Measurements from ENCODE around the gene SERPINA6. TPM values are rescaled to one million over a fixed set of nuclear protein-coding genes. Genes with fewer than 3 reads are reported as not detected.

SERPINA6 gene
- polyA plus RNA-seq, 1 donor (not counting 4 experiments of a cell fraction or from before 2014, with no cell fraction given), result not detected

DNA sequence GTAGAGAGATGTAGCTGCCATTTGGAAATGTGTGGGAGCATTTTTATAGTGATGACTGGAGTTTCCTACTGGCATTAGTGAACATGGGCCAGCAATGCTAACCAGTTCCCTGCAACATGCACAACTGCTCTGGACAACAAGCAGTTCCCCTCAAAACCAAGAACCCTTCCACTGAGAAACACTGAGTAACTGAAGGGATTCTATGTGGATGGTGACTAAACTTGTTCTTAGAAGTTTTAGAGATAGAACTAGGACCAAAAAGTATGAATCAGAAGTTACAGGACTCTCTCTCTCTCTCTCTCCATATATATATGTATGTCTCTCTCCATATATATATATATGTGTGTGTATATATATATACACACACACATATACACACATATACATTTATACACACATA is 38.0 kb downstream of the SERPINA6 start:
- Histone ChIP-seq H3K9me3 (ENCODE audit: control insufficient read depth, low read depth, low read length) (no peaks in the 10 kb centered on the region), H3K4me2 (ENCODE audit: control insufficient read depth, extremely low read depth, insufficient read depth, low read depth, low read length) (no peak overlapping the region), H3K9me1 (ENCODE audit: control insufficient read depth, extremely low read depth, insufficient read depth, low read length) (no peaks in the 10 kb centered on the region), H3K4me3 (ENCODE audit: control insufficient read depth in 2 of 3, extremely low read depth in 1 of 3, insufficient read depth in 2 of 3, low read depth in 1 of 3, low read length in 3 of 3) (no peak overlapping the region), H3K9ac (ENCODE audit: control insufficient read depth, extremely low read depth, insufficient read depth, low read length) (no peak overlapping the region), H3K27me3 (ENCODE audit: control insufficient read depth, extremely low read depth, insufficient read depth, low read length) (no peaks in the 10 kb centered on the region), H3K4me1 (ENCODE audit: control insufficient read depth, extremely low read depth, insufficient read depth, low read length) (no peaks in the 10 kb centered on the region), H3K79me2 (ENCODE audit: control insufficient read depth, insufficient read depth, low read length) (no peaks in the 10 kb centered on the region), H4K20me1 (ENCODE audit: control insufficient read depth, extremely low read depth, insufficient read depth, low read length) (no peaks in the 10 kb centered on the region), H2AFZ (ENCODE audit: control insufficient read depth, low read length) (no peak overlapping the region), H3K27ac (ENCODE audit: control insufficient read depth, insufficient read depth, low read length) (no peak overlapping the region), H3K36me3 (ENCODE audit: control insufficient read depth in 2 of 2, extremely low read depth in 1 of 2, insufficient read depth in 2 of 2, low read length in 2 of 2) (no peaks in the 10 kb centered on the region)
- DNase-seq (ENCODE audit: low read depth, low spot score) (no peak), FAIRE-seq (no peak)
- dilution Hi-C loops (cut with MboI; ENCODE audit: extremely low pct_ligation_motif_present, low sequenced_read_pairs), result no loop called here
- TF ChIP-seq, protein P1, sequence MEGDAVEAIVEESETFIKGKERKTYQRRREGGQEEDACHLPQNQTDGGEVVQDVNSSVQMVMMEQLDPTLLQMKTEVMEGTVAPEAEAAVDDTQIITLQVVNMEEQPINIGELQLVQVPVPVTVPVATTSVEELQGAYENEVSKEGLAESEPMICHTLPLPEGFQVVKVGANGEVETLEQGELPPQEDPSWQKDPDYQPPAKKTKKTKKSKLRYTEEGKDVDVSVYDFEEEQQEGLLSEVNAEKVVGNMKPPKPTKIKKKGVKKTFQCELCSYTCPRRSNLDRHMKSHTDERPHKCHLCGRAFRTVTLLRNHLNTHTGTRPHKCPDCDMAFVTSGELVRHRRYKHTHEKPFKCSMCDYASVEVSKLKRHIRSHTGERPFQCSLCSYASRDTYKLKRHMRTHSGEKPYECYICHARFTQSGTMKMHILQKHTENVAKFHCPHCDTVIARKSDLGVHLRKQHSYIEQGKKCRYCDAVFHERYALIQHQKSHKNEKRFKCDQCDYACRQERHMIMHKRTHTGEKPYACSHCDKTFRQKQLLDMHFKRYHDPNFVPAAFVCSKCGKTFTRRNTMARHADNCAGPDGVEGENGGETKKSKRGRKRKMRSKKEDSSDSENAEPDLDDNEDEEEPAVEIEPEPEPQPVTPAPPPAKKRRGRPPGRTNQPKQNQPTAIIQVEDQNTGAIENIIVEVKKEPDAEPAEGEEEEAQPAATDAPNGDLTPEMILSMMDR (optimal IDR thresholded peaks at IDR 0.05 in 1 of 3, IDR thresholded peaks at IDR 0.05 in 1 of 3, conservative IDR thresholded peaks at IDR 0.05 in 1 of 3; ENCODE audit: extremely low read depth in 1 of 3, insufficient read depth in 2 of 3, low read length in 3 of 3), result no peak
- TF ChIP-seq EZH2 (IDR thresholded peaks at IDR 0.05; ENCODE audit: low read length), result no peak

DNA sequence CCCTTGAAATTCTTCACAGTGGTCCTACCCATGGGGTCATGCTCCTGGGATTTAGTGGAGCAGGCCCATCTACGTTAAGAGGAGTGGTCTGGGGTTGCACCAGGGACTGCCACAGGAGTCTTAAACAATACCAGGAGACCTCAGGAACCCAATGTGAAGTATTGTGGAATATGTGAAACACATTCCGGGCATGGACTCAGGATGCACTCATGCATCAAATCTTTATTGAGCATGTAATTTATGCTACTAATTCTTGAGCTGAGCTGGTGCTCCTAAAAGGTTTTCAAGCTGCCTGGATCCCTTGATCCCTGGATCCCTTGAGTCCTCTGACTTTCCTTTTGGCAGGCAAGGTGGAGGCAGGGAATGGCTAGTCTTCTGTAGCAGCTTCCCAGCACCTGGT is 38.9 kb downstream of the SERPINA6 start:
- H3K9me3 ChIP-seq (ENCODE audit: control insufficient read depth, low read depth, low read length), result no peaks in the 10 kb centered on the region
- no peak for DNase-seq (ENCODE audit: low read depth, low spot score)
- dilution Hi-C loops (cut with MboI; ENCODE audit: extremely low pct_ligation_motif_present, low sequenced_read_pairs), result no loop called here
- no peak overlapping the region for H3K9ac ChIP-seq (ENCODE audit: control insufficient read depth, extremely low read depth, insufficient read depth, low read length)
- no peak overlapping the region for H2AFZ ChIP-seq (ENCODE audit: control insufficient read depth, low read length)
- H3K9me1 ChIP-seq (ENCODE audit: control insufficient read depth, extremely low read depth, insufficient read depth, low read length), result no peaks in the 10 kb centered on the region
- H4K20me1 ChIP-seq (ENCODE audit: control insufficient read depth, extremely low read depth, insufficient read depth, low read length), result no peaks in the 10 kb centered on the region
- no peak overlapping the region for H3K4me3 ChIP-seq (ENCODE audit: control insufficient read depth in 2 of 3, extremely low read depth in 1 of 3, insufficient read depth in 2 of 3, low read depth in 1 of 3, low read length in 3 of 3)
- no peak for FAIRE-seq
- no peaks in the 10 kb centered on the region for H3K36me3 ChIP-seq (ENCODE audit: control insufficient read depth in 2 of 2, extremely low read depth in 1 of 2, insufficient read depth in 2 of 2, low read length in 2 of 2)
- no peaks in the 10 kb centered on the region for H3K27me3 ChIP-seq (ENCODE audit: control insufficient read depth, extremely low read depth, insufficient read depth, low read length)
- H3K27ac ChIP-seq (ENCODE audit: control insufficient read depth, insufficient read depth, low read length), result no peak overlapping the region
- no peak overlapping the region for H3K4me2 ChIP-seq (ENCODE audit: control insufficient read depth, extremely low read depth, insufficient read depth, low read depth, low read length)
- no peaks in the 10 kb centered on the region for H3K4me1 ChIP-seq (ENCODE audit: control insufficient read depth, extremely low read depth, insufficient read depth, low read length)
- H3K79me2 ChIP-seq (ENCODE audit: control insufficient read depth, insufficient read depth, low read length), result no peaks in the 10 kb centered on the region
- TF ChIP-seq EZH2 (IDR thresholded peaks at IDR 0.05; ENCODE audit: low read length), result no peak
- TF ChIP-seq, protein P1 (optimal IDR thresholded peaks at IDR 0.05 in 1 of 3, IDR thresholded peaks at IDR 0.05 in 1 of 3, conservative IDR thresholded peaks at IDR 0.05 in 1 of 3; ENCODE audit: extremely low read depth in 1 of 3, insufficient read depth in 2 of 3, low read length in 3 of 3), result no peak
